Brain microvascular endothelial cell (primary cell): Measurements from ENCODE around the gene RRP1.

Source experiments
- DNase-seq: peaks from one replicate; pipeline ENCODE4 v3.0.0-alpha.2; 2020
- H3K27ac ChIP-seq: fragments of 250-450 bp; sonication (Bioruptor Pico); 2 replicates; pipeline ENCODE4 v1.5.1; 2020; ENCODE audit warnings: mild to moderate bottlenecking, moderate library complexity
- H3K27me3 ChIP-seq: fragments of 250-450 bp; sonication (Bioruptor Pico); replicated peaks from 2 replicates; pipeline ENCODE4 v1.5.1; 2020; ENCODE audit warnings: mild to moderate bottlenecking
- H3K36me3 ChIP-seq: fragments of 250-450 bp; sonication (Bioruptor Pico); replicated peaks from 2 replicates; pipeline ENCODE4 v1.5.1; 2020; ENCODE audit warnings: mild to moderate bottlenecking
- H3K4me3 ChIP-seq: 2 replicates; pipeline ENCODE4 v1.5.1; 2011; ENCODE audit warnings: low read depth, mild to moderate bottlenecking, control low read depth, low read length, moderate library complexity
- in situ Hi-C: cut with HindIII; loops from 2 replicates; pipeline ENCODE4 v1.10.0; 2017; ENCODE audit warnings: low sequenced_read_pairs, low pct_ligation_motif_present
- TF ChIP-seq, protein P1 (sequence below): IDR thresholded peaks from 2 replicates; pipeline ENCODE4 v1.5.1; 2011; ENCODE audit warnings: low read depth, mild to moderate bottlenecking, moderate library complexity, low read length, control low read depth, inconsistent platforms; ENCODE audit errors: missing control alignments

The RRP1 gene

DNA sequence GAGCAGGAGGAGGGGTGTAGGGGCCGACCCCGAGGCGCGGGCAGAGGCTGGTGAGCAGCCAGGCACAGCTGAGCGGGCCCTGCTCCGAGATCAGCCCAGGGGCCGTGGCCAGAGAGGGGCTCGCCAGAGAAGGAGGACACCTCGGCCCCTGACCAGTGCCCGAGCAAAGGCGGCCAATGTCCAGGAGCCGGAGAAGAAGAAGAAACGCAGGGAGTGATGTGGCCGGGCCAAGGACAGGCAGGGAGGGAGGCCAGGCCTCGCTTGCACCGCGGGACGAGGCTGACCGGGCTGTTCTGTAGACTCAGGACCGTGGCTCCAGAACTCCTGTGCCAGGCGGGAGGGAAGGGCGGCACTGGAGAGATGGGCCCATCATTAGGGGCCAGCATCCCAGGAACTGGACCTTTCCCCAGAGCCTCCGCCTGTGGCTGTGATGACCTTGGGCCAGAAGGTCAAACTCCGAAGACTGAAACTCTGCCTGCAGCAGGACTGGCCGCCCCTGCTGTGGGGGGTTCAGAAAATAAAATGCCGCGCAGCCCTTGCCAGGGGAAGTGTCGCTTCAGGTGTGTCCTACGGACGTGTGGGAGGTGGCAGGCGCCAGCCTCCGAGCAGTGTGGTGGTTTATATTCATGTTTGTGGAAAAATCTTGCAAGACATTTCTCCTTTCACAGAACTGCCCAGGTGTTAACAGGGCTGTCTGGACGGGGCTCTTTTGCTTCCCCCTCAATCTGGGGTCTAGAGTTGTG, 14.4 kb downstream of the RRP1 start:
- no peak for DNase-seq
- Histone ChIP-seq H3K4me3 (no peak overlapping the region), H3K27me3 (no peaks in the 10 kb centered on the region), H3K36me3 (peaks cover 58% of the 10 kb centered on the region), H3K27ac (no peak overlapping the region)
- TF ChIP-seq, protein P1, sequence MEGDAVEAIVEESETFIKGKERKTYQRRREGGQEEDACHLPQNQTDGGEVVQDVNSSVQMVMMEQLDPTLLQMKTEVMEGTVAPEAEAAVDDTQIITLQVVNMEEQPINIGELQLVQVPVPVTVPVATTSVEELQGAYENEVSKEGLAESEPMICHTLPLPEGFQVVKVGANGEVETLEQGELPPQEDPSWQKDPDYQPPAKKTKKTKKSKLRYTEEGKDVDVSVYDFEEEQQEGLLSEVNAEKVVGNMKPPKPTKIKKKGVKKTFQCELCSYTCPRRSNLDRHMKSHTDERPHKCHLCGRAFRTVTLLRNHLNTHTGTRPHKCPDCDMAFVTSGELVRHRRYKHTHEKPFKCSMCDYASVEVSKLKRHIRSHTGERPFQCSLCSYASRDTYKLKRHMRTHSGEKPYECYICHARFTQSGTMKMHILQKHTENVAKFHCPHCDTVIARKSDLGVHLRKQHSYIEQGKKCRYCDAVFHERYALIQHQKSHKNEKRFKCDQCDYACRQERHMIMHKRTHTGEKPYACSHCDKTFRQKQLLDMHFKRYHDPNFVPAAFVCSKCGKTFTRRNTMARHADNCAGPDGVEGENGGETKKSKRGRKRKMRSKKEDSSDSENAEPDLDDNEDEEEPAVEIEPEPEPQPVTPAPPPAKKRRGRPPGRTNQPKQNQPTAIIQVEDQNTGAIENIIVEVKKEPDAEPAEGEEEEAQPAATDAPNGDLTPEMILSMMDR, result no peak
- in situ Hi-C loops, result no loop called here

DNA sequence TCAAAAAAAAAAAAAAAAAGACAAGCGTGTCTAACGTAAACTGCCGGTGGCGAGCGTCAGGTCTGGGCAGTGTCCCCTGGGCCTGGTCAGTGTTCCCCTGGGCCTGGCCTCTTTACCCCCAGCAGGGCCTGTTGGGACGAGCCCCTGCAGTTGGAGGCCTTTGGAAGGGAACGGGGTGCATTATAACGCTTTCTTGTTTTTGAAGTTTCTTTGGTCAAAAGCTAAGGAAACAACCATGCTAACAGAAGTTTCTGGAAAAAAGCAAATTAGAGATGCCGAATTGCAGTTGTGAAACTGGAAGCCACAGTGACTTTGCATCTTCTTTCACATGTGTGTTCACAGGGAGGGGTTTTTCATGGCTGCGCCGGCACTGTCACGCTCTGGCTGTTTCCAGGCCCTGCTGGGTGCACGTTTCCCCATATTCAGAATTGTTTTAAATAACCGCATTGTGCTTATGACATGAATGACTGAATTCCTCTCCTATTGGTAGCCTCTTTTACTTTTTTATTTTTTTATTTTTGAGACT, 16.0 kb downstream of the RRP1 start:
- no peak for DNase-seq
- no peak overlapping the region for H3K4me3 ChIP-seq
- TF ChIP-seq, protein P1, result no peak
- peaks cover 43% of the 10 kb centered on the region for H3K36me3 ChIP-seq
- in situ Hi-C loops, result no loop called here
- H3K27ac ChIP-seq, result no peak overlapping the region
- H3K27me3 ChIP-seq, result no peaks in the 10 kb centered on the region

DNA sequence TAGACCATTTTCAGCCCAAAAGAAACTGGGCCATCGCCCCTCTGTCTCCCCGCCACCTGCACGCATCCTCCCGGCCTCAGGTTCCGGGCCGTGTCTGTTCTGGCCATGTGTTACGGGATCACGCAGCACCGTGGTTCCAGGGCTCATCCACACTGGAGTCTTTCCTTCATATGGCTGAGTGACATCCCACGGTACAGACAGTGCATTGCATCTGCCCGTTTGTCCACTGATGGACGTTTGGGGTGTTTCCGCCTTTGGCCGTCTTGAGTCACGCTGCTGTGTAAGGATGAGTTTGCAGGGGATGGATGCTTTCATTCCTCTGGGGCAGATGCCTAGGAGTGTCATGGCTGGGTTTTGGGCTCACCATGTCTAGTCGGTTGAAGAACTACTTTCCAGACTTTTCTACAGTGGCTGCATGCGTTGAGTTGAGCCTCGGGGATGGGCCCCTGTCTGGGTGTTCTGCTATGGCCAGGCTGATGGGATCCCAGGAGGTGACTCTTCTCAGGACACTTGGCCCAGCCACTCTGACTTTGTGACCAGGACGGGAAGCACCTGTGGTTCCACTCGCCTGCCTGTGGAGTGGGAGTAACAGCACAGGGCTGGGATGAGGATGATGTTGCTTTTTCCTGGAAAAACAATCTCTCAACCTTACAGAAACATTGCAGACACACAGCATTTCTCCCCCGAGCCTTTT, 16.8 kb downstream of the RRP1 start:
- DNase-seq, result no peak
- Histone ChIP-seq H3K36me3 (peaks cover 34% of the 10 kb centered on the region), H3K27ac (no peak overlapping the region), H3K27me3 (no peaks in the 10 kb centered on the region), H3K4me3 (no peak overlapping the region)
- in situ Hi-C loops, result no loop called here
- TF ChIP-seq, protein P1, result no peak

DNA sequence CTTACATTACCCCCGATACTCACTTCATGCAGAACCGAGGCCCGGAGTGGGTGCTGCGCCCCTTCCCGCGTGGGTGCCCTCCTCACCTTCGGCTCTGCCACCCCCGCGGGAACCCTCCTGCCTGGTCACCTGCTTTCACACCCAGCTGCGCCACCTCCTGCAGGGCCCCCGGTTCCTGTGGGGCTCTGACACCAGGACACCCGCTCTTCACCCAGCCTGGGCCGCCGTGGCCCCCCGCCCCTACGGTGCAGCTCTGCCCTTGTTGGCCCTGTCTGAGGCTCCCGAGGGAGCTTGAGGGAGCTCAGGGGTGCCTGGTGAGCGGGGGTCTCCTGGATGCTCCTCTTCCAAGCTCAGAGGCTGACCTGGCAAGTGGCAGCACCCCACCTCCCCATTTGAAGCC, 19.0 kb downstream of the RRP1 start:
- peaks cover 12% of the 10 kb centered on the region for H3K36me3 ChIP-seq
- H3K4me3 ChIP-seq, result no peak overlapping the region
- DNase-seq, result no peak
- TF ChIP-seq, protein P1, result no peak
- no peaks in the 10 kb centered on the region for H3K27me3 ChIP-seq
- in situ Hi-C loops, result no loop called here
- no peak overlapping the region for H3K27ac ChIP-seq

- Histone ChIP-seq H3K36me3 (peaks cover 8% of the 10 kb centered on the region), H3K27me3 (no peaks in the 10 kb centered on the region), H3K27ac (no peak overlapping the region), H3K4me3 (no peak overlapping the region)
- in situ Hi-C loops, result no loop called here
- TF ChIP-seq, protein P1, result no peak
- DNase-seq, result no peak
Measured at GRCh38 chr21:43808832-43809251, 19.5 kb downstream of the RRP1 start.
